GM20000 (cell line): ENCODE data around the gene TCF12.

ENCODE experiments used
- DNase-seq: peaks from one replicate; pipeline ENCODE4 v3.0.0; 2012; ENCODE audit warnings: low spot score
- TF ChIP-seq, protein P1 (sequence below): IDR thresholded peaks from 2 replicates; pipeline ENCODE4 v1.5.1; 2012; ENCODE audit warnings: mild to moderate bottlenecking, control low read depth; ENCODE audit errors: extremely low read depth, missing control alignments

The TCF12 gene

DNA sequence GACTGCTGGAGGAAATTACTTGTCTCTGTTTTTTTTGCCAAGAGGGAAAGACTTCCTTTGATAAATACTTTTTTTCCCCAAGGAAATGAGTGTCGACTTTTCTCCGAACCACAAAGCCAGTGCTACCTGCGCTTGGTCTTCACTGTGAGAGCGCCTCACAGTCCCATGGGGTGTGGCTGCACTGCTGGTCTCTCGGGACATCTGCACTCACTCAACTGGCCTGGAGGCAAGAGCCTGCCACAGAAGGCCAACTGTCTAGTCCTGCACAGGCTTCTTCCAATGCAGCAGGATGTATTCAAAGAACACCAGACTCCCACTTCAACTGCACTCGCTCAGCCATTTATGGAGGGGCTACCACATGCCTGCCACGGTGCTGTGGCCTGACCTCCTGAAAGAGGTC, 417.3 kb downstream of the TCF12 start:
- TF ChIP-seq, protein P1, sequence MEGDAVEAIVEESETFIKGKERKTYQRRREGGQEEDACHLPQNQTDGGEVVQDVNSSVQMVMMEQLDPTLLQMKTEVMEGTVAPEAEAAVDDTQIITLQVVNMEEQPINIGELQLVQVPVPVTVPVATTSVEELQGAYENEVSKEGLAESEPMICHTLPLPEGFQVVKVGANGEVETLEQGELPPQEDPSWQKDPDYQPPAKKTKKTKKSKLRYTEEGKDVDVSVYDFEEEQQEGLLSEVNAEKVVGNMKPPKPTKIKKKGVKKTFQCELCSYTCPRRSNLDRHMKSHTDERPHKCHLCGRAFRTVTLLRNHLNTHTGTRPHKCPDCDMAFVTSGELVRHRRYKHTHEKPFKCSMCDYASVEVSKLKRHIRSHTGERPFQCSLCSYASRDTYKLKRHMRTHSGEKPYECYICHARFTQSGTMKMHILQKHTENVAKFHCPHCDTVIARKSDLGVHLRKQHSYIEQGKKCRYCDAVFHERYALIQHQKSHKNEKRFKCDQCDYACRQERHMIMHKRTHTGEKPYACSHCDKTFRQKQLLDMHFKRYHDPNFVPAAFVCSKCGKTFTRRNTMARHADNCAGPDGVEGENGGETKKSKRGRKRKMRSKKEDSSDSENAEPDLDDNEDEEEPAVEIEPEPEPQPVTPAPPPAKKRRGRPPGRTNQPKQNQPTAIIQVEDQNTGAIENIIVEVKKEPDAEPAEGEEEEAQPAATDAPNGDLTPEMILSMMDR: no peak
- DNase-seq: no peak

DNA sequence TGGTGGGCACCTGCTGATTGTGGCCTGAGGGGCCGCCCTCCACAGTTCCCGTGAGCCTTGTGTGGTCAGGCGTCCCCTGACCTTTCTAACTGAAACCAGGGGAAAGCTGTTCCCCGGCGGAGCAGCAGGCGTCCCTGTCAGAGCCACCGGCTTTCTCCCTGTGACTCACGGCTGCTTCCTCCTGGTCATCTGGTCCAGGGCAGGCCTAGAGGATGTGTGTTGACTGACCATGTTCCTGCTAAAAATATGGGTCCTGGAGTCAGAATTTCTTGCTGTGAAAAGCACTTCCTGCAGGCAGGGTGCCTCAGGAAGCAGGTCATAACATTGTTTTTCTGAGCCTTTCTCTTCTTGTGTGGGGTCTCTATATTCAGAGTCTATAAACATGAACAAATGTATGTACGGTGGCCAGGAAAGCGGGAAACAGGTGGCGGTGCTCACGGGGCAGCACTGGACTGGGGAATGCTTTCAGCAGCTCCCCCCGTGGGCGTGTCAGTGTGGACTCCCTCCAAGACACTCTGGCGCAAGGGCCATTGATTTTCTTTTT, 419.5 kb downstream of the TCF12 start:
- DNase-seq: no peak
- TF ChIP-seq, protein P1: no peak

DNA sequence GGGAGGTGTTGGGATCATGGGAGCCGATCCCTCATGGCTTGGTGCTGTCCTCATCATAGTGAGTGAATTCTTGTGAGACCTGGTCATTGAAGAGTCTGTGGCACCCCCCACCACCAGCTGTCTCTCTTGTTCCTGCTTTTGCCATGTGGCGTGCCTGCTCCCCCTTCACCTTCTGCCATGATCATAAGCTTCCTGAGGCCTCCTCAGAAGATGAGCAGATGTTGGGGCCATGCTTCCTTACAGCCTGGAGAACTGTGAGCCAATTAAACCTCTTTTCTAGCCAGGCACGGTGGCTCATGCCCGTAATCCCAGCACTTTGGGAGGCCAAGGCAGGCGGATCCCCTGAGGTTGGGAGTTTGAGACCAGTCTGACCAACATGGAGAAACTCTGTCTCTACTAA, 420.9 kb downstream of the TCF12 start:
- no peak for DNase-seq
- TF ChIP-seq, protein P1: no peak
